GM12874 (cell line): ENCODE measurements around the gene SERINC5.

ENCODE experiments used
- TF ChIP-seq, protein P1 (sequence below): IDR thresholded peaks from 2 replicates; pipeline ENCODE4 v1.5.1; 2011; ENCODE audit warnings: low read depth, mild to moderate bottlenecking, control low read depth, low read length, moderate library complexity; ENCODE audit not compliant: insufficient read depth

SERINC5 gene

DNA sequence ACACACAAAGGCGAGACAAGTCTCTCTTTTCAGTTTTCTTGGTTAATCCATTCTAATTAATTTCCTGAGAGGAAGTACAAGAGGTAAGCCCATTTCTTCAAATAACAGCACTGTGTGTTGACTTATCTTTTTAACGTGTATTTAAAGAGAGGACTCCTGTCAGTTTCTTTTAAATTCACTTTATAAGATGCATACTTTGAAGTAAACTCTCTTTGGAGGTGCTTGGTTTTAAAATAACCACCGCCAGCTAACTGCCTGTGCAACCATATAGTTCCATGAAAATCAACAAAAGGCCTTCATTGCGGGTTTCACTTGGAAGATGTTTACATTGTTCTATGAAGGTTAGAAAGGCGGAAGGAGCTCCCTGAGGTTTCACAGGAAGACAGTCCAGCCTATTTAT, 13.1 kb upstream of the SERINC5 start:
- TF ChIP-seq, protein P1, sequence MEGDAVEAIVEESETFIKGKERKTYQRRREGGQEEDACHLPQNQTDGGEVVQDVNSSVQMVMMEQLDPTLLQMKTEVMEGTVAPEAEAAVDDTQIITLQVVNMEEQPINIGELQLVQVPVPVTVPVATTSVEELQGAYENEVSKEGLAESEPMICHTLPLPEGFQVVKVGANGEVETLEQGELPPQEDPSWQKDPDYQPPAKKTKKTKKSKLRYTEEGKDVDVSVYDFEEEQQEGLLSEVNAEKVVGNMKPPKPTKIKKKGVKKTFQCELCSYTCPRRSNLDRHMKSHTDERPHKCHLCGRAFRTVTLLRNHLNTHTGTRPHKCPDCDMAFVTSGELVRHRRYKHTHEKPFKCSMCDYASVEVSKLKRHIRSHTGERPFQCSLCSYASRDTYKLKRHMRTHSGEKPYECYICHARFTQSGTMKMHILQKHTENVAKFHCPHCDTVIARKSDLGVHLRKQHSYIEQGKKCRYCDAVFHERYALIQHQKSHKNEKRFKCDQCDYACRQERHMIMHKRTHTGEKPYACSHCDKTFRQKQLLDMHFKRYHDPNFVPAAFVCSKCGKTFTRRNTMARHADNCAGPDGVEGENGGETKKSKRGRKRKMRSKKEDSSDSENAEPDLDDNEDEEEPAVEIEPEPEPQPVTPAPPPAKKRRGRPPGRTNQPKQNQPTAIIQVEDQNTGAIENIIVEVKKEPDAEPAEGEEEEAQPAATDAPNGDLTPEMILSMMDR = no peak

DNA sequence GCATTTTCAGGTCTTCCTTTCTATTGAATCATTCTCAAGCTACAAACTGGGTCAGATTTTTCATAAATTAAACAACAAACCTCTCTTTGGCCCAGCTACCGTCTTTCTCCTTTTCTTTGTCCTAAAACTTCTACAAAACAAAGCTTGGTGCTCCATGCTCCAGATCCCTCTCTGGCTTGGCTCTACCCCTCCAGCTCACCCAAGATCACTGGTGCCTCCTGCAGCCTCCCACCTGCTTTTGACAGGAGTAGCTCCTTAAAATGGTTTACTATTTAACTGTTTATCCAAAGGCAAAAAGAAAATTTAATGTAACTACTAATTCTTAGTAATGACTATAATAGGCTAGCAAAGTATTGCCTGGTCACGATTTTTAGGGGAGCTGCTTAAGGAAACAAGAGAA, 10.7 kb upstream of the SERINC5 start:
- TF ChIP-seq, protein P1 = no peak

DNA sequence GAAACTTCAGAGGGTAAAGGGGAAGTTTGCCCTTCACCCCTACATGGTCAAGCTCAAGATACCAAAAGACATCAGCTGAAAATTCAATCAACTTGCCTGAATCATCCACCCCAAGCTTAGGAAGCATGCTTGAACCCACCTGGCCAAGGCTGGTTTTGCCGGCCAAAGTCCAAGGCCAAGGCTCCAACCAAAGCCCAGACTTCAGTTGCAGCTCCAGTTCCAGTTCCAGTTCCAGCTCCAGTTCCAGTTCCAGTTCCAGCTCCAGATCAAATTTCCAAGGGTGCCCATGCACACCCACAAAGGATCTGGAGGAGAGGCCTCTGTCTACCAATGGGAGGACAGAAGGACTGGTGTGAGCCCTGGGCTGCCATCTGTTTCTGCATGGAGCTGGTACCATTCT, 4.6 kb upstream of the SERINC5 start:
- TF ChIP-seq, protein P1 = no peak

DNA sequence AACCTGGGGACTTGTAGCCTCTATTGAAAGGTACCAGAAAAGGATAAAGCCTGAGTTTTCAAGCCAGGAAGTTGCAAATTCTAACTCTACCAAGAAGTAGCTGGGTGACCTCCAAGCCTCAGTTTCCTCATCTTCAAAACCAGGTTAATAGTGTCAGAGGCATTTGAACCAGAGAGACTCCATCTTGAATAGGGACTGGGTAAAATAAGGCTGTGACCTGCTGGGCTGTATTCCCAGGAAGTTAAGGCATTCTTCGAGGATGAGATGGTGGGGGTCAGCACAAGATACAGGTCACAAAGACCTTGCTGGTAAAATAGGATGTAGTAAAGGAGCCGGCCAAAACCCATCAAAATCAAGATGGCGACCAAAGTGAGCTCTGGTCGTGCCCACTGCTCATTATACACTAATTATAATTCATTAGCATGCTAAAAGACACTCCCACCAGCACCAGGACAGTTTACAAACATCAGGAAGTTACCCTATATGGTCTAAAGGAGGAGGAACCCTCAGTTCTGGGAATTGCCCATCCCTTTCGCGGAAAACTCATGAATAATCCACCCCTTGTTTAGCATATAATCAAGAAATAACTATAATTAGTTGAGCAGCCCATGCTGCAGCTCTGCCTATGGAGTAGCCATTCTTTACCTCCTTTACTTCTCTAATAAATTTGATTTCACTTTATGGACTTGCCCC, 3.8 kb upstream of the SERINC5 start:
- TF ChIP-seq, protein P1 = no peak

DNA sequence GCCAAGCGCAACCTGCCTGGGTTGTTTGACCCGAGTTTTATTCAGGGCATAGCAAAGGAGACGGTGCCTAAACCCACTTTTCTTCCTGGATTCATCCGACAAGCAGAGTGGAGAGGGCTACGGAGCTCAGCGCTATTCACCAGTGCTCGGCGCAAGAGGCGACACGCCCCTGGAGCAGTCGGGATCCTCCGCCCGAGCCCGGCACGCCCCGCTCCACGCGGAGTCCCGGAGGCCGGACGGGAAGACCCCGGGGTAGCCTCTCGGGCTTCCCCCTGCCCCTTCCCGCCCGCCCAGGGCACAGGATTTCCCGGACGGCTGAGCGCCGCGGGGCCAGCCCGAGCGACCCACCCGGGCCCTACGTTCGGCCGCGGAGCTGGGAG, 427 bp downstream of the SERINC5 start:
- TF ChIP-seq, protein P1 = no peak

DNA sequence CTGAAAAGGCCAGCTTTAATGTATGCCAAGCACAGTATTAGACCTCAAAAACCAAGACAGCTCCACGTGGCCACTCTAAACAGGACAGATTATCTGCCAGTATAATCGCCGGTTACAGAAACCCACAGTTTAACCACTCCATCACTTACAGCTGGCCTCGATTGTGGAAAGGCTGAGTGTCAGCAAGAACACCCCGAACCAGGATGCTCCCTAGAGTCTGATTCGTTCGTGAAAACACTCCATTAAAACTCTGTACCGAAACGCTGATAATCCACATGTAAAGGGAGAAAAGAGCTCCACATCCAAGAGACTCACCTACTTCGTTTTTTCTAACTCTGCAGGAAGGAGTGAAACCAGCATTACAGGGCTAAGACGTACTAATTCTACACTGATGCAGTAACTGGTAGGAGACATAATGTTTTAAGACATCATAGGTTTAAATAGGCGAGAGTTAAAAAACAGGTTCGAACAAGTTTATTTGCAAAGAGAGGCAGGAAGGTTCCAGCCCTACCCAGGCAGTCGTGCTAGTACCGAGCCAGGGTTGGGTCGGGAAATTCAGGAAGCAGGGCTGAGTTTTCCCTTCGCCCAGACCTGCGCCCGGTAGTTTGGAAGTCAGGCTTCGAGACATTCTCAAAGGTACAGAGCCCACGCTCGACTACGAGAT, 949 bp downstream of the SERINC5 start:
- TF ChIP-seq, protein P1 = no peak

DNA sequence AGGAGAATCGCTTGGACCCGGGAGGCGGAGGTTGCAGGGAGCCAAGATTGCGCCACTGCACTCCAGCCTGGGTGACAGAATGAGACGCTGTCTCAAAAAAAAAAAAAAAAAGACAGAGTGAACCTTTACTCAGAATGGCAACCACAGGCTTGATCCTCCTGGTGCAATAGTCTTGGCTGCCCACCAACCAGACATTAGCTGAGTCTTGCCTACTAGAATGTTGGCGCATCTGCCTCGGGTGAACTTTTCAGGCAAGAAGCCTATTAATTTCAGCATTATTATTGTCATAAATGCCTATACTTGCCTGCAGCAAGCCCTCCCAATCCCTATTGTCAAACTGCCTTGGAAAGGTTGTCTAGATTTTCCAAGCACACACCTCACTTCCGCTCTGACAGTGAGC, 4.2 kb downstream of the SERINC5 start:
- TF ChIP-seq, protein P1 = no peak
